Vagina (tissue), 2 donors: Measurements from ENCODE around the gene PCSK5.

Experiments
- POLR2A ChIP-seq, 2 donors: fragments of 450-650 bp; IDR thresholded peaks; one replicate each; pipeline ENCODE4 v1.6.1; 2017; ENCODE audit warnings: antibody characterized with exemption in 2 of 2, mild to moderate bottlenecking in 2 of 2, moderate library complexity in 2 of 2
- POLR2AphosphoS5 ChIP-seq, 2 donors: sonication (generic); formaldehyde crosslinking; IDR thresholded peaks; one replicate each; pipeline ENCODE4 v1.9.0; 2017; ENCODE audit warnings: antibody characterized with exemption in 2 of 2, mild to moderate bottlenecking in 2 of 2, low read depth in 1 of 2; ENCODE audit not compliant: insufficient read depth in 1 of 2
- TF ChIP-seq, protein P1 (sequence below), 3 experiments: fragments of 450-650 bp in 2 of 3; fragments of 200-600 bp in 1 of 3; sonication (generic) in 1 of 3; IDR thresholded peaks; one replicate each; pipeline ENCODE4 v1.5.1; 2017 to 2019; ENCODE audit warnings: antibody characterized with exemption in 3 of 3, mild to moderate bottlenecking in 2 of 3, moderate library complexity in 2 of 3

DNA sequence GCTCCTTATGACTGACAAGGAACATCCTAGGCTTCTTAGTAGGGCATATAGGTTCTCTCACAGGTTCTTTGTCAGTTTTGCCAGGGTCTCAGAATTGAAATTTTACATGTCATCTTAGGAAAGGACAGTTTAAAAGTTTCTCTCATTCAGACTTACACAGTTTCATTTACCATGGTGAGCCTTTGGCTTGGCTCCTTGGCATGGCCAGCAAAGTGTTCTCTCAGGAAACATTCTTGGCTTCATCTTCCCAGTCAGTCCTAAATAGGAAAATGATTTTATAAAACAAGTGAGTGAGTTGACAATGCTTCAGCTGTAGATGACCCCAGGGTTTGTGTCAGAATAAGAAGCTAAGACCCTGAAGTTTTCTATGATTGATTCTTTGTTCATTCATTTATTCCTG lies 191.6 kb downstream of the PCSK5 start:
- TF ChIP-seq, protein P1, sequence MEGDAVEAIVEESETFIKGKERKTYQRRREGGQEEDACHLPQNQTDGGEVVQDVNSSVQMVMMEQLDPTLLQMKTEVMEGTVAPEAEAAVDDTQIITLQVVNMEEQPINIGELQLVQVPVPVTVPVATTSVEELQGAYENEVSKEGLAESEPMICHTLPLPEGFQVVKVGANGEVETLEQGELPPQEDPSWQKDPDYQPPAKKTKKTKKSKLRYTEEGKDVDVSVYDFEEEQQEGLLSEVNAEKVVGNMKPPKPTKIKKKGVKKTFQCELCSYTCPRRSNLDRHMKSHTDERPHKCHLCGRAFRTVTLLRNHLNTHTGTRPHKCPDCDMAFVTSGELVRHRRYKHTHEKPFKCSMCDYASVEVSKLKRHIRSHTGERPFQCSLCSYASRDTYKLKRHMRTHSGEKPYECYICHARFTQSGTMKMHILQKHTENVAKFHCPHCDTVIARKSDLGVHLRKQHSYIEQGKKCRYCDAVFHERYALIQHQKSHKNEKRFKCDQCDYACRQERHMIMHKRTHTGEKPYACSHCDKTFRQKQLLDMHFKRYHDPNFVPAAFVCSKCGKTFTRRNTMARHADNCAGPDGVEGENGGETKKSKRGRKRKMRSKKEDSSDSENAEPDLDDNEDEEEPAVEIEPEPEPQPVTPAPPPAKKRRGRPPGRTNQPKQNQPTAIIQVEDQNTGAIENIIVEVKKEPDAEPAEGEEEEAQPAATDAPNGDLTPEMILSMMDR (IDR thresholded peaks at IDR 0.05) = no peak
- TF ChIP-seq POLR2A (IDR thresholded peaks at IDR 0.05) (no peak), POLR2AphosphoS5 (IDR thresholded peaks at IDR 0.05; ENCODE audit: insufficient read depth in 1 of 2, low read depth in 1 of 2) (no peak)
